Epidermal melanocyte (primary cell): ENCODE results near the gene FILIP1L.
"Not testable (repeated sequence)": the region's sequence is repeated elsewhere in the genome, so short reads cannot be mapped to it uniquely, and the experiment has no call there.

Experiments
- DNase-seq: peaks from one replicate; pipeline ENCODE4 v3.0.0; 2011; ENCODE audit warnings: low spot score; ENCODE audit not compliant: insufficient read length

The FILIP1L gene

GRCh38 chr3:99846477-99847160 lies 267.7 kb downstream of the FILIP1L start:
- DNase-seq = no peak

GRCh38 chr3:99845999-99846398 lies 268.3 kb downstream of the FILIP1L start:
- no peak for DNase-seq

- DNase-seq = no peak
These were observed 269.0 kb downstream of the FILIP1L start for GRCh38 chr3:99845331-99845730.

- DNase-seq = no peak
These were observed 270.6 kb downstream of the FILIP1L start for GRCh38 chr3:99843590-99844258.

- peak; percentile 33 for DNase-seq
These were observed 271.3 kb downstream of the FILIP1L start for GRCh38 chr3:99842826-99843589.

- DNase-seq = not testable (repeated sequence)
These were observed 272.4 kb downstream of the FILIP1L start for GRCh38 chr3:99841949-99842348.

- no peak for DNase-seq
These were observed 274.7 kb downstream of the FILIP1L start for GRCh38 chr3:99839613-99840012.

- DNase-seq = no peak
These were observed 275.5 kb downstream of the FILIP1L start for GRCh38 chr3:99838755-99839154.

GRCh38 chr3:99837715-99838114 lies 276.6 kb downstream of the FILIP1L start:
- no peak for DNase-seq

- DNase-seq = no peak
These were observed 277.6 kb downstream of the FILIP1L start for GRCh38 chr3:99836681-99837080.

GRCh38 chr3:99834211-99834957 lies 279.9 kb downstream of the FILIP1L start:
- no peak for DNase-seq

- DNase-seq = no peak
These were observed 280.6 kb downstream of the FILIP1L start for GRCh38 chr3:99833617-99834205.

- DNase-seq = no peak
These were observed 284.5 kb downstream of the FILIP1L start for GRCh38 chr3:99829844-99830243.

GRCh38 chr3:99825004-99825640 lies 289.2 kb downstream of the FILIP1L start:
- no peak for DNase-seq

GRCh38 chr3:99823723-99824711 lies 290.3 kb downstream of the FILIP1L start:
- no peak for DNase-seq

- DNase-seq = no peak
These were observed 295.5 kb downstream of the FILIP1L start for GRCh38 chr3:99818818-99819217.

- peak; percentile 64 for DNase-seq
These were observed 296.7 kb downstream of the FILIP1L start, which contains the start of gene CMSS1 for GRCh38 chr3:99817437-99818240. Gene CMSS1, plus strand, starts transcription at chr3:99817862.

GRCh38 chr3:99817047-99817436 lies 297.3 kb downstream of the FILIP1L start:
- no peak for DNase-seq

- no peak for DNase-seq
These were observed 303.9 kb downstream of the FILIP1L start for GRCh38 chr3:99810403-99810802.
